ENCODE data around the gene ANKS1B. TPM values are rescaled to one million over a fixed set of nuclear protein-coding genes. Genes with fewer than 3 reads are reported as not detected.

The ANKS1B gene
- total RNA-seq, 2 donors from 2014 or later = 45.5 to 65.9 TPM

DNA sequence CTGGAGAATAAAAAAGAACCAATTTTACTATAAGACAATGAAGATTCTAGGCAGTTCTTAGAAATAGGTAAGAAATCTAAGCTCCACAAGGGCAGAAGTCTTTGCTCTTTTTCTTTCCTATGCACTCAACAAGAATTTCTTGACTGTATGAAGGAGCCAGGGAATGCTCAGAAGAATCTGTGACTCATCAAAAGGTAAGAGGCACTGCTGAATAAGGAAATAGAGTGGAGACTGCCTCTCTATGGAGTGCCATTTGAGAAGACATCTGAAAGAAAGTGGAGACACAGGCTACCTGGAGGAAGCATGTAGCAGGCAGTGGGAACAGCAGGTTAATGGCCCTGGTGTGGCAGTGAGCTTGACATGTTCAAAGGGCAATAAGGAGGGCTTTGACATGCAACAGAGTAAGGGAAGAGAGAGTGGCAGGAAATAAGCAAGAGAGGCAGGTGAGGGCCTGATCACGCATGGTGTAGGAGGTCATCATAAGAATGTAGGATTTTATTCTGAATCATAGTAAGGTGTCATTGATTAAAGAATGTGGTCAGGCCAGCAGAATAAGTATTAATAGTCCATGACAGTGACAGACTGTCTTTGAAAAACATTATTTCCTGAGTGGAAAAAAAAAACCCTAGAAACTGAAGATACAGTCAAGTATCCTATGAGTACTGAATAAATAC, 783.9 kb downstream of the ANKS1B start:
- H3K27me3 ChIP-seq (replicated peaks; ENCODE audit: insufficient read depth) = no peaks in the 10 kb centered on the region
- no peaks in the 10 kb centered on the region for H3K9me3 ChIP-seq
- H3K27ac ChIP-seq = no peak overlapping the region
- DNase-seq (ENCODE audit: low spot score) (no peak), ATAC-seq (ENCODE audit: insufficient number of reproducible peaks, low FRiP score, low read depth) (no peak)
- H3K4me3 ChIP-seq = no peak overlapping the region
- no peaks in the 10 kb centered on the region for H3K36me3 ChIP-seq
- no peaks in the 10 kb centered on the region for H3K4me1 ChIP-seq (ENCODE audit: control insufficient read depth in 1 of 2, low read depth in 2 of 2)
- no peak for TF ChIP-seq CTCF (IDR thresholded peaks at IDR 0.05)

GRCh38 chr12:99195474-99195873, 789.3 kb downstream of the ANKS1B start:
- H3K4me1 ChIP-seq (ENCODE audit: control insufficient read depth in 1 of 2, low read depth in 2 of 2) = no peaks in the 10 kb centered on the region
- H3K27me3 ChIP-seq (replicated peaks; ENCODE audit: insufficient read depth) = no peaks in the 10 kb centered on the region
- TF ChIP-seq CTCF (IDR thresholded peaks at IDR 0.05) = no peak
- H3K27ac ChIP-seq = no peak overlapping the region
- no peak for ATAC-seq (ENCODE audit: insufficient number of reproducible peaks, low FRiP score, low read depth)
- no peak for DNase-seq (ENCODE audit: low spot score)
- H3K4me3 ChIP-seq = no peak overlapping the region
- no peaks in the 10 kb centered on the region for H3K9me3 ChIP-seq
- no peaks in the 10 kb centered on the region for H3K36me3 ChIP-seq

- ATAC-seq (ENCODE audit: insufficient number of reproducible peaks, low FRiP score, low read depth) (no peak), DNase-seq (ENCODE audit: low spot score) (no peak)
- Histone ChIP-seq H3K4me3 (no peak overlapping the region), H3K4me1 (ENCODE audit: control insufficient read depth in 1 of 2, low read depth in 2 of 2) (no peaks in the 10 kb centered on the region), H3K27ac (no peak overlapping the region), H3K9me3 (no peaks in the 10 kb centered on the region), H3K27me3 (replicated peaks; ENCODE audit: insufficient read depth) (no peaks in the 10 kb centered on the region), H3K36me3 (no peaks in the 10 kb centered on the region)
- TF ChIP-seq CTCF (IDR thresholded peaks at IDR 0.05) = no peak
These were observed 792.2 kb downstream of the ANKS1B start for GRCh38 chr12:99192489-99192888.

DNA sequence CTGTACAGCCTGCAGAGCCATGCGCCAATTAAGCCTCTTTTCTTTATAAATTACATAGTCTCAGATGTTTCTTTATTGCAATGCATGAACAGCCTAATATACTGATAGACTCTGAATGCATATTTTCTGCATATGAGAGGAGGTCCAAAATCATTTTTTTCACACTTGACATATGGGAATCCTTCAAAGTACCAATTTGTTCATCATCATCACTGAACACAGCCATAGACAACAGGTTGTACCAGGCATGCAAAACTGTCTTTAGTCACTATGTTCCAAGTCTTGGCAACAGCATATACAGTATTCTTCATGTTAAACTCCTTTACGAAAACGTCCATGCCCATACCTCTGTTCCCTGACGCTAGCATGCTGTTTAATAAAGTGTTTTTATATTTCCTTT, 807.9 kb downstream of the ANKS1B start:
- no peak overlapping the region for H3K27ac ChIP-seq
- DNase-seq (ENCODE audit: low spot score) (no peak), ATAC-seq (ENCODE audit: insufficient number of reproducible peaks, low FRiP score, low read depth) (no peak)
- H3K27me3 ChIP-seq (replicated peaks; ENCODE audit: insufficient read depth) = no peaks in the 10 kb centered on the region
- no peaks in the 10 kb centered on the region for H3K36me3 ChIP-seq
- H3K4me1 ChIP-seq (ENCODE audit: control insufficient read depth in 1 of 2, low read depth in 2 of 2) = no peaks in the 10 kb centered on the region
- TF ChIP-seq CTCF (IDR thresholded peaks at IDR 0.05) = no peak
- H3K4me3 ChIP-seq = no peak overlapping the region
- no peaks in the 10 kb centered on the region for H3K9me3 ChIP-seq

GRCh38 chr12:99170461-99170860, 814.3 kb downstream of the ANKS1B start:
- H3K36me3 ChIP-seq = no peaks in the 10 kb centered on the region
- no peak for DNase-seq (ENCODE audit: low spot score)
- ATAC-seq (ENCODE audit: insufficient number of reproducible peaks, low FRiP score, low read depth) = no peak
- no peaks in the 10 kb centered on the region for H3K27me3 ChIP-seq (replicated peaks; ENCODE audit: insufficient read depth)
- no peak for TF ChIP-seq CTCF (IDR thresholded peaks at IDR 0.05)
- no peak overlapping the region for H3K27ac ChIP-seq
- H3K4me3 ChIP-seq = no peak overlapping the region
- no peaks in the 10 kb centered on the region for H3K9me3 ChIP-seq
- H3K4me1 ChIP-seq (ENCODE audit: control insufficient read depth in 1 of 2, low read depth in 2 of 2) = no peaks in the 10 kb centered on the region
